Measurements from ENCODE around the gene CDH13.

Gene CDH13

GRCh38 chr16:83002351-83003334 lies 375.9 kb downstream of the CDH13 start:
- no peak for DNase-seq (ENCODE audit: low spot score)

- no peak for DNase-seq (ENCODE audit: low spot score)
Measured at GRCh38 chr16:83004868-83005652, 378.3 kb downstream of the CDH13 start.

GRCh38 chr16:83005653-83006160 lies 378.9 kb downstream of the CDH13 start:
- DNase-seq (ENCODE audit: low spot score) = no peak

GRCh38 chr16:83010776-83011720 lies 384.3 kb downstream of the CDH13 start:
- DNase-seq (ENCODE audit: low spot score) = no peak

GRCh38 chr16:83011939-83012338 lies 385.2 kb downstream of the CDH13 start:
- DNase-seq (ENCODE audit: low spot score) = no peak

GRCh38 chr16:83013071-83013470 lies 386.3 kb downstream of the CDH13 start:
- no peak for DNase-seq (ENCODE audit: low spot score)

- no peak for DNase-seq (ENCODE audit: low spot score)
Measured at GRCh38 chr16:83019963-83020362, 393.2 kb downstream of the CDH13 start.

- no peak for DNase-seq (ENCODE audit: low spot score)
Measured at GRCh38 chr16:83021045-83021444, 394.3 kb downstream of the CDH13 start.

- DNase-seq (ENCODE audit: low spot score) = no peak
Measured at GRCh38 chr16:83021746-83022145, 395.0 kb downstream of the CDH13 start.

GRCh38 chr16:83023011-83023410 lies 396.2 kb downstream of the CDH13 start:
- DNase-seq (ENCODE audit: low spot score) = no peak

- DNase-seq (ENCODE audit: low spot score) = no peak
Measured at GRCh38 chr16:83023640-83024039, 396.9 kb downstream of the CDH13 start.

GRCh38 chr16:83027973-83028372 lies 401.2 kb downstream of the CDH13 start:
- no peak for DNase-seq (ENCODE audit: low spot score)

- no peak for DNase-seq (ENCODE audit: low spot score)
Measured at GRCh38 chr16:83029467-83029866, 402.7 kb downstream of the CDH13 start.

GRCh38 chr16:83031524-83031923 lies 404.8 kb downstream of the CDH13 start:
- DNase-seq (ENCODE audit: low spot score) = no peak

GRCh38 chr16:83037102-83037501 lies 410.3 kb downstream of the CDH13 start:
- DNase-seq (ENCODE audit: low spot score) = no peak

- DNase-seq (ENCODE audit: low spot score) = no peak
Measured at GRCh38 chr16:83037884-83038283, 411.1 kb downstream of the CDH13 start.

GRCh38 chr16:83040174-83040573 lies 413.4 kb downstream of the CDH13 start:
- DNase-seq (ENCODE audit: low spot score) = no peak

- no peak for DNase-seq (ENCODE audit: low spot score)
Measured at GRCh38 chr16:83044589-83044988, 417.8 kb downstream of the CDH13 start.

- DNase-seq (ENCODE audit: low spot score) = no peak
Measured at GRCh38 chr16:83045790-83046189, 419.0 kb downstream of the CDH13 start.

- no peak for DNase-seq (ENCODE audit: low spot score)
Measured at GRCh38 chr16:83046664-83047063, 419.9 kb downstream of the CDH13 start.

- DNase-seq (ENCODE audit: low spot score) = no peak
Measured at GRCh38 chr16:83051451-83051850, 424.7 kb downstream of the CDH13 start.

GRCh38 chr16:83054283-83054682 lies 427.5 kb downstream of the CDH13 start:
- DNase-seq (ENCODE audit: low spot score) = no peak
